H7 (cell line): ENCODE results near the gene SUSD2. TPM values are rescaled to one million over a fixed set of nuclear protein-coding genes. Genes with fewer than 3 reads are reported as not detected.

Experiments used
- DNase-seq: peaks from one replicate; pipeline ENCODE4 v3.0.0; 2012
- H3K27me3 ChIP-seq: 2 replicates; pipeline ENCODE4 v1.6.0; 2011; ENCODE audit warnings: mild to moderate bottlenecking, low read length; ENCODE audit not compliant: control insufficient read depth, insufficient read depth
- H3K36me3 ChIP-seq: replicated peaks from 2 replicates; pipeline ENCODE4 v1.5.1; 2011; ENCODE audit warnings: low read length; ENCODE audit not compliant: control insufficient read depth, insufficient read depth
- H3K4me3 ChIP-seq: 2 replicates; pipeline ENCODE4 v1.5.1; 2011; ENCODE audit warnings: low read depth, mild to moderate bottlenecking, control low read depth, low read length, moderate library complexity; ENCODE audit not compliant: insufficient read depth
- total RNA-seq: library from RNA; depleted of rRNA; stranded (reverse); fragments of >200 nt; shearing (Covaris generic); gene quantifications from 2 replicates; pipeline ENCODE4 v1.2.3, GENCODE V29; 2014

The SUSD2 gene
- total RNA-seq, 1 experiment from 2014 or later, result 0.83 TPM

DNA sequence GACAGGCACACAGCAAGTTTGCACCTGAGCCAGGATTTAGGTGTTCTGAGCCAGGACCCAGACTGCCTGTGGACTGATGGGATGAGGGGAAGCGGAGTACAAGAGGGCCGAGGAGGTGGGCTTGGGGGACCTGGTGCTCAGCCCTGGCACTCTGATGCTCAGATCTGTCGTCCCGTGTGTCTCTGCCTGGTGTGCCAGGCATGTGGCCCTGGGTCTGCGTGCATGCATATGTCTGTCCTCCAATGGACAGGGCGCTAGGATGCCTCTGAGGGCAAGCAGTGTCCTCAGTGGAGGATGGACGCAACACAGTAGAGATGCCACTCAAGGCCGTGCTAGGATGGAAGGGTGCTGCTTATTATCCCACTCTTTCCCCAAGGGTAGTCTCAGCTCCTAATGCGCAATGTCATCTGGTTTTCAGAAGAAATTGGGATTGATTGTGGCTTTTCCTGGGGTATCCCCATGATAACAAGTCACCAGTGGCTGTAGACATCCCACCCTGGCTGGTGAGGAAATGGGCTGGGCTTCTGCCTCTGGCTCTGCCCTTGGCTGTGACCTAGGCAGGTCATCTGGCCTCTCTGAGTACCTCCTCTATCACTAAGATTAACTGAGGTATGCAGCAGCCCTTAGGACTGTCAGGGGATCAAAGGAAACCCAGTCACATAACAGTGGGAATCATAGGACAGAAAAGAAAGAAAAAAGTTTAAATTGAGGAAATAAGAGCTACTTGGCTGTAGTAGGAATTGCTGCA, 35.7 kb upstream of the SUSD2 start:
- no peak for DNase-seq
- H3K27me3 ChIP-seq, result no peaks in the 10 kb centered on the region
- H3K36me3 ChIP-seq, result peaks cover 2% of the 10 kb centered on the region
- no peak overlapping the region for H3K4me3 ChIP-seq

DNA sequence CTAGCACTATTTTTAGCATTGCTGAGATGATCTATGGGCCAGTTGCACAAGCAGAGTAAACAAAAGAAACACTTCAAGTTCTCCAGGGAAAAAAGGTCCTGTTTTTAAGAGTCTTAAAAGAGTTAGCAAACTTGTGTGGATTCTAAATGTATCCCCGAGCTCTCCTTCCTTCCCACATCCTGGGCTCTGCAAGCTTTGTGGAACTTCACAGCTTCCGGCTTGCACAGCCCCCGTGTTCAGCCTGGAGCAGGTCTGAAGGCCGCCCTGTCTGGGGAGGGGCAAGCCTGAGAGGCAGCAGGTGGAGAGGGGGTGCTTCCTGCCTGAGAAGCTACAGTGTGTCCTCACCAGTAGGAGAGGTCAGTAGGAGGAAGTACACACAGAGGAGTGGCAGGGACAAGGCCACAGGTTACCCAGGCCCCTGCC, 35.1 kb upstream of the SUSD2 start:
- Histone ChIP-seq H3K4me3 (no peak overlapping the region), H3K36me3 (peaks cover 2% of the 10 kb centered on the region), H3K27me3 (no peaks in the 10 kb centered on the region)
- peak; percentile 89 for DNase-seq

DNA sequence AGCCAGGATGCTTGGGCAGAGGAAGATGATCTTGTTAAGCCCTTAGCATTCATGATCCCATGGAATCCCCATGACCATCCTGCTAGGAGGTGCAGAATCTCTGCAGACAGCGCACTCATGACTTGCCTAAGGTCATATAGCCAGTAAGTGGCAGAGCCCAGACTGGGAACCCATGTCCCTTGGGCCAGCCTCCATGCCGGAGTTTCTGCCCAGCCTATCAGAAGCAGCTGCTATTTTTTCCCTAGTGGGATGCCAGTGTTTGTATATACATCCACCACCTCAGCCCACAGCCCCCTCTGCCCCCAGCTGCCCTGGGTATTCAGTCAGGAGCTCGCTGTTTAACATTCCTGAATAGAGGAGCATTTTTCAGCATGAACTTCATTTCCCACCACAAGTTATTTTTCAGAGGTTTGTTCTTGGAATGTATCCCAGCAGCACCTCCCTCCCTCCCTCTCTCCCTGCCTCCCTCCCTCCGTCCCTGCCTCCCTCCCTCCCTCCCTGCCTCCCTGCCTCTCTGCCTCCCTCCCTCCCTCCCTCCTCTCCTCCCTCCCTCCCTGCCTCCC, 34.4 kb upstream of the SUSD2 start:
- Histone ChIP-seq H3K36me3 (peaks cover 2% of the 10 kb centered on the region), H3K27me3 (no peaks in the 10 kb centered on the region), H3K4me3 (no peak overlapping the region)
- no peak for DNase-seq

DNA sequence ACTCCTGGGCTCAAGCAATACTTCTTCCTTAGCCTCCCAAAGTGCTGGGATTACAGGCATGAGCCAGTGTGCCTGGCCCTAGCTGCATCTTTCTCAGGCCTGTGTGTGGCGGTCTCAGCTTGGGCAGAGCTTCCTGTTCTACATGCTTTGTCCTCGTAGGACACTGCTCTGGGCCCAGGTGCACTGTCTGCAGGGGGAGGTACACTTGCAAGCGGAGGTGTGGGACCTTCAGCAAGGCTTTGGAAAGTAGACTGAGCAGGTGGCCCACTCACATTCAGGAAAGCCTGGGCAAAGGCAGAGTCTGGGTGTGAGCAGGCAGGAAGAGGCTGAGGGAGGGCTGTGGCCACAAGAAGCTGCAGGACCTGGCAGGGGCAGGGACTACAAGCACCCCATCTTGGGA, 33.6 kb upstream of the SUSD2 start:
- DNase-seq, result no peak
- no peak overlapping the region for H3K4me3 ChIP-seq
- H3K36me3 ChIP-seq, result peaks cover 2% of the 10 kb centered on the region
- no peaks in the 10 kb centered on the region for H3K27me3 ChIP-seq

DNA sequence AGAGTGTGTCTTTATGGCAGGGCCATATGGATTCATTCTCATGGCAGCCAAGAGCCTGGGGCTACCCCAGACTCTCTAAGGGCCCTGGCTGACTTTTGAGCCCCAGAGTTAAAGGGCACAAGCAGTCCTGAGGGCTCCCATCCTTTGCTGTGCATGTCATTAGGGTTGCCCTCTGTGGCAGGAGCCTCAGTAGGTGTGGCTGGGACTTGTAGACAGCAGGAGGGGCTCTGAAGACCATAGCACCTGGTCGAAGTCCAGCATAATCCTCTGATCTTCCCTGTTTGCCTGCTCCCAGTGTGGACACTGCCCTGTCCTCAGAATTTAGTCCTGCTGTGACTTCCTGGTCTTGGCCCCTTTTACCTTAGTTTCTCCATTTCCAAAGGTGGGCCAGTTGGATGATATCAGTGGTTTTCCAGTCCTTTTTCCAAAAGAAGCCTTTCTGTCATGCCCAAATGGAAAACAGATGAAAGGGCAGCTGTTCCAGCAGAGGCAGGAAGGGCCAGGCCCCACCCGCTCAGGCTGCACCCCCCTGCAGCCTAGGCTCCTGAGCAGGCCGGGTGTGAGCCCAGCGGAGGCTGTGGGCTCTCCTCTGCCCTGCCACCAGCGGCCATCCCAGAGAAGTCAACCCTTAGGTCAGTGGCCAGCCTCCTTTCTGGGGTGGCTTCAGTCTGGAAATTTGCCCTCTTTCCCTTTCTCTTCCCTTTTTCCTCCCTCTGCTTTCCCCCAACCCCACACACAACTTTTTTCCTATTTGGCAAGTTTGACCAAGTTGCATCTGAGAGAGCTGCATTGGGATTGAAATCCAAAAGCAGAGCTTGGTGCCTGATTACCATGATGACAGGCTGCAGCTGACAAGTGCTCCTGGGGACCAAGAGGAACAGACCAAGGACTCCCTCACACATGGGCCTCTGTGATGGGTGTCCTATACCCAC, 32.8 kb upstream of the SUSD2 start:
- Histone ChIP-seq H3K4me3 (no peak overlapping the region), H3K36me3 (peaks cover 2% of the 10 kb centered on the region), H3K27me3 (no peaks in the 10 kb centered on the region)
- DNase-seq, result no peak

DNA sequence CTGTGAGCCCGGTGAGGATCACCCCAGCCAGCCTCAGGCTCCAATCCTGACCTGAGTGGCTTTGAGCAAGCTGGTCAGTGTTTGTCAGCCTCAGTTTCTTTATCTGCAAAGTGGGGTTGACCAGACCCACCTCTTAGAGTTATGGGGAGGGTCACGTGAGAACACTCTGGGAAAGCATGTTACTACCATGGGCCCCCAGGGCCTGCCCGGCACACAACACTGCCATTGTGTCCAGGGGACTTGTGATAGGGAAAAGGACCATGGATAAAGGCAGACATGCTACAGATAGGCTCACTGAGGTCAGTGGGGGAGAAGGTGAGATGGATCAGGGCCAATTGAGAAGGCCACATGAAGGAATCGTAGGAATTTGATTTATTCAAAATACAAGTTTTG, 32.1 kb upstream of the SUSD2 start:
- Histone ChIP-seq H3K36me3 (peaks cover 2% of the 10 kb centered on the region), H3K27me3 (no peaks in the 10 kb centered on the region), H3K4me3 (no peak overlapping the region)
- no peak for DNase-seq

DNA sequence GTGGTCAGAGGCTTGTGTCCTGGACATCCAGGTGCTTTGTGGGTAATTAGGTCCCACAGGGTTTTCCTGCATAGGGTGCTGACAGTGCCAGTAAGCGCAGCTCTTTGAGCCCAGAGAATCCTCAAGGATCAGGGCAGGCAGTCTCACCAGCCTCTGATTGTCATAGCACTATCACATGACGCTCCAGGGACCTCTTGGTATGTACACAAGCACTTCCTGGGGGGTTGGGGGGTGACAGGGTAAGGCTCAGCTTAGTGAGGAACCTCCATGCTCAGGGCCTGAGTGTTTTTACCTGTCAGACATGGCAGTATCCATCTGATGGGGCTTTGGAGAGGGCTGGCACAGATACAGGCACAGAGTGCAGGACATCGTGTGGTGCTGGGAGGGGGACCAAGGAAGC, 27.9 kb upstream of the SUSD2 start:
- peaks cover 2% of the 10 kb centered on the region for H3K36me3 ChIP-seq
- no peaks in the 10 kb centered on the region for H3K27me3 ChIP-seq
- no peak for DNase-seq
- H3K4me3 ChIP-seq, result no peak overlapping the region

DNA sequence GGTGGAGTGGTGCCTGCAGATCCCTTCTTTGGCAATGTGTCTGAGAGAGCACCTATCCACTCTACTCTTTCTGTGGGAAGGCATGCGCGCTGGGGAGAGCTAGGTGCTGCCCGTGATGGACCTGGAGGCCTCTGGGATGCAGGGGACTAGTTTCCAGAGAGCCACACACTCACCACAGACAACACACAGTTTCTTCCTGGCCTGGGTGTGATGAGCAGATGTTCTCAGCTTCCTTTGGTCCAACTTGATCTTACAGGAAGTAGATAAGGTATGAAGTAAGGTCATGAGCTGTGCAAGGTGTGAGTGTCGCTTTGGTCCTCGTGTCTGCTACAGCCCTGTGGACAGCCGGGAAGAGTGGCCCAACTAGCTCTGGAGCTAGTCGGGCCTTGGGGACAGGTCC, 27.3 kb upstream of the SUSD2 start:
- H3K27me3 ChIP-seq, result no peaks in the 10 kb centered on the region
- H3K36me3 ChIP-seq, result peaks cover under 1% of the 10 kb centered on the region; the same call in 1 of the 2 replicates
- no peak for DNase-seq
- no peak overlapping the region for H3K4me3 ChIP-seq

DNA sequence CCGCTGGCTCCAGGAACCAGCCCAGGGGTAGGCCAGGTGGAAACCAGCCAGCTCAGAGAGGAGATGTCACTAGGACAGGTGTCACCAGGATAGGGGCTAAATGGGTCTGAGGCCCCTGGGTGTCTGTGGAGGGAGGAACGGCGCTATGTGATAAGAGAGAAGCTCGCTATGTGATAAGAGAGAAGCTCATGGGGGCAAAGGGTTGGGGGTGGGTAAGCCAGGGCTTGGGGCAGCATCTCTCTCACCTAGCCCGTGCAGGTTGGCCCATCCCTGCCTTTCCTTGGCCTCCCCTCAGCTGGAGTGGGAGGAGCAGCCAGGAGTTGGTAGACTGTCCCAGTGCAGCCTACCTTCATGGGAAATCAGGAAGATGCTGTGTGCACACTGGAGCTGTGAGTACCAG, 26.5 kb upstream of the SUSD2 start:
- H3K4me3 ChIP-seq, result no peak overlapping the region
- no peak for DNase-seq
- no peaks in the 10 kb centered on the region for H3K27me3 ChIP-seq
- H3K36me3 ChIP-seq, result no peaks in the 10 kb centered on the region; the same call in 1 of the 2 replicates

DNA sequence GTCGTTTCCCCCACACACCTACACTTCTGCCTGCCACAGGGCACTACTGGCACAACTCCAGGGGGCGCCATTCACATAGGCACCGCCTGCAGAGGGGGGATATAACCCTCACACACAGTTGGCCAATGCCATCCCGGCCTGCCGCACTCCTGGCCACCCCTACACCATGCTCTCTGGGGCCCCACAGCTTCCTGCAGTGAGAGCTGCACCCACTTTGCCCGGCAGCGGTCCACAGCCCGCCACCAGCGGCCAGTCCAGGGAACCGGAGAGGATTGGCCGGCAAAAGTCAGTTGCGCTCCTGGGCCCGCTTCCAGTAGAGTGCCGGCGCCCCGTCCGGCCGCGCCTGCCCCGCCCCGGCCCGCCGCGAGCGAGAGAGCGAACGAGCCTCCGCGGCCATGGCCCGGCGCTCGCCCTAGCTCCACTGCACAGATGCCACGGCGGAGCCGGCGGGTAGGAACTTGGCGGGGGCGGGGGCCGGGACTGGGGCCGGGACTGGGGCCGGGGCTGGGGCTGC, 25.6 kb upstream of the SUSD2 start:
- peak overlapping the region; percentile 53 for H3K4me3 ChIP-seq
- no peaks in the 10 kb centered on the region for H3K27me3 ChIP-seq
- DNase-seq, result peak; percentile 91
- H3K36me3 ChIP-seq, result no peaks in the 10 kb centered on the region; the same call in 1 of the 2 replicates

DNA sequence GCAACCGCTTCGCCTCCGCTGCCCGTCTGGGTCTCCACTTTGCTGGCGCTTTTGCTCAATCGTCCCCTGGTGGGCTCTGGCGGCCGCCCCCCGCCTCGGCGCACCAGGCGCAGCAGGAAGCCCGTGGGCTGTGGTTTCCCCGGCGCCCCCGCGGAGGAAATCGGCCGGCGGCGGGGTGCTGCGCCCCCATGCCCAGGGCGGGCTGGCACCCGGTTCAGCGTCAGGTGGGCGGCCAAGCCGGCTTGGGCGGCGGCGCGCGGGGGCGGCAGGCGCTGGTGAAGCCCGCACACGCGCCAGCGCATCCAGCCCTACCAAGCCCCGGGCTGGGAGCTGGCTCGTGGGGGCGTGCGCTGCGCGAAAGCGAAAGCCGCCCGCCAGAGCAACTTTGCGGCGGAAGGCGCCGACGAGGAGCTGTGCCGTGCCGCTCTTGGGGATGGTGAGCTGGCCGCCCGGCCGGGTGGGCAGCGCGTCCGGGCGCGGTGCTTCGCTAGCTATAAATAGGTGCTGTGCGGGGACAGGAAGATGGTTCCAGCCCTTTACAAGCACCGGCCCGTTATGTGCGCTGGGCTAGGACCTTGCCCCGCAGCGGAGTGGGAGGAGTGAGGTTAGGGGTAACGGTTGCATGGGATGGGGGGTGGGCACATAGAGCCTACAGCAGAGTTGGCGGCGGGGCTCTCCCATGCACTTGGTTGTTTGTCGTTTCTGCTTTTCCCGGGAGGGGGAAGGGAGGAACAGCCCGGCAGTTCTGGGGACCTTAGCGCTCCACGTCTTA, 25.0 kb upstream of the SUSD2 start:
- H3K4me3 ChIP-seq, result peak overlapping the region; percentile 53
- H3K27me3 ChIP-seq, result no peaks in the 10 kb centered on the region
- peak; percentile 83 for DNase-seq
- H3K36me3 ChIP-seq, result no peaks in the 10 kb centered on the region; the same call in 1 of the 2 replicates

DNA sequence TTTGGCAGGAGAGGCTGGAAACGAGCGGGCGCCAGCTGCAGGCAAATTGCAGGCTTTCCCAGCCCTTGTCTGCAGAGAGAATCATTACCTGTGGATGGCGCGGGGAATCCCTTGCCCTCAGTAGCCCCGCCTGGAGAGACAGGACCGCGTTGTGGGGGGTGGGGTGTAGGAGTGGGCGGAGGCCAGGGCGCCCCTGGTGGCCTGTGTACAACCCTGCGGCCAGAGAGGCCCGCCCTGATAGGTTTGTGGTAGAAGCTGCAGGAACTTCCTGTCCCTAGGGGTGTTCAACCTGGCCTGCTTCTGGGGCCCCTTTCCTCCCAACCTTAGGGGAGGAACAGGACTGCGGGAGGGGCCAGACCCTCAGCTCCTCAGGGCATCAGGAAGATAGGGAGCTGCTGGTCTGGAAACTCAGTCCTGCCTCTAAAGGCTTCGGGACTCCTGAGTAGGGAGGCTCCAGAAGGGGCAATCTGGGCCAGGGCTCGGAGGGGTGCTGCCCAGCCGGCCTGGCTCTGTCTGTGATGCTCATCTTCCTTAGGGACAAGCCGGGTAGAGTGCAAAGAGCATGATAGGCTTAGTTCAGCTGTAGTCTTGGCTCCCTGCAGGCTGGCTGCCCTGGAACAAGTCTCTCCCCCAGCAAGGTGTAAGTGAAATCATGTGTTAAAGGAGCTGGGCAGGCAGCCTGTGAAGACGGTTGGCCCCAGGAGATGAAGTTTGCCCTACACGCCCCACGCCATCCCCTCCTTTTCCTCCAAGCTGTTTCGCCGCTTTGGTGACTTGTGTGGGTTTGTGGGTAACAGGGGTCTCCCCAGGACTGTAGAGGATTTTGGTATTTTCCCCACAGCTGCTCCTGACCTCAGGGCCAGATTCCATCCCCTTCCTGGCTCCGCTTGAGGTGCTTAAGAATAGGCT, 24.1 kb upstream of the SUSD2 start:
- DNase-seq, result peak; percentile 98
- Histone ChIP-seq H3K4me3 (peak overlapping the region; percentile 53), H3K36me3 (no peaks in the 10 kb centered on the region; the same call in 1 of the 2 replicates), H3K27me3 (no peaks in the 10 kb centered on the region)

DNA sequence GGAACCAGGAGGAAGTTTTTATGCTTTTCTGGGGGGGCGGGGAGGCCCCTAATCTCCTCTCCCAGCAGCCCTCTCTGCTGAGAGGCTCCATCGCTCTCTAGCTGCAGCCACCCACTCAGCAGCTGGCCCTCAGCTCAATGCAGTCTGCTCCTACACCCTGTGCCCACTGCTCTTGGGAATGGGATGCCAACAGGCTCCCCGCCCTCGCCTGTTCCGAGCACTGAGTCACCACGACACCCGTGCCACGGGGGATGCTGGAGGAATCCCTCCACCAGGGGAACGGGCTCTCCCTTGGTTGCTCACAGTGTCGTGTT, 23.5 kb upstream of the SUSD2 start:
- Histone ChIP-seq H3K4me3 (no peak overlapping the region), H3K36me3 (no peaks in the 10 kb centered on the region; the same call in 1 of the 2 replicates), H3K27me3 (no peaks in the 10 kb centered on the region)
- no peak for DNase-seq
